ENCODE results near the gene RAD54L. TPM values are rescaled to one million over a fixed set of nuclear protein-coding genes. Genes with fewer than 3 reads are reported as not detected.

The RAD54L gene
- total RNA-seq, 1 experiment from 2014 or later = 30.3 TPM

DNA sequence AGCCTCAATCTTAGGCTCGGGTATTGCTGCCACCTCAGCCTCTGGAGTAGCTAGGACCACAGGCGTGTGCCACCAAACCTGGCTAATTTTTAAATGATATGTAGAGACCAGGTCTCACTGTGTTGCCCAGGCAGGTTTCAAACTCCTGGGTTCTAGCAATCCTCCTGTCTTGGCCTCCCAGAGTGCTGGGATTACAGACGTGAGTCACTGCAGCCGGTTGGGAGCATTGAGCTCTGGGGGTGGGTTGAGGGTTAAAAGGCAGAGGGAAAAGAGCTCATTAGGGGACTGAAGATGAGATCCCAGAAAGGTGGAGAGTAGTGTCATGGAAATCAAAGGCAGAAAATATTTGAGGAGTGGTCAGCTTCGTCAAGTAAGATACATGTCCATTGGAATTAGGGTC, 7.1 kb downstream of the RAD54L start:
- H3K36me3 ChIP-seq = peaks cover 72% of the 10 kb centered on the region
- no peaks in the 10 kb centered on the region for H3K9me3 ChIP-seq (replicated peaks)
- DNase-seq = no peak

DNA sequence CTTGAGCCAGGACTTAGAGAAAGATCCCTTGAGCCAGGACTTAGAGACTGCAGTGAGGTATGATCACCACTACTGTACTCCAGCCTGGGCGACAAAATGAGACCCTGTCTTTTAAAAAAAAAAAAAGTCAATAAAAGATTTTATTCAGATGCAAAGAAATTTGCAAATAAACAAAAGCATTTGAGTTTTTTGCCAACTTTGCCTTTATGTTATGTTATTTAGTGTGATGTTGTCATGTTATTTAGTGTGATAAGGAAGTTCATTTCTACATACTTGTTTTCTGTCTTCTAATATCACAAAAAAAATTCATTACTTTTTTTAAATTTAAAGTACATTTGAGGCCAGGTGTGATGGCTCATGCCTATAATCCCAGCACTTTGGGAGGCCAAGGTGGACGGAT, 9.0 kb downstream of the RAD54L start:
- H3K27me3 ChIP-seq = no peaks in the 10 kb centered on the region
- no peak overlapping the region for H3K4me3 ChIP-seq
- DNase-seq = no peak
- peaks cover 74% of the 10 kb centered on the region for H3K36me3 ChIP-seq
- no peaks in the 10 kb centered on the region for H3K4me1 ChIP-seq
- no peak overlapping the region for H3K27ac ChIP-seq
- H3K9me3 ChIP-seq (replicated peaks) = no peaks in the 10 kb centered on the region

More for the DNA sequence above, 7.1 kb downstream of the RAD54L start:
- no peaks in the 10 kb centered on the region for H3K27me3 ChIP-seq
- H3K4me1 ChIP-seq = no peaks in the 10 kb centered on the region
- H3K27ac ChIP-seq = no peak overlapping the region
- no peak overlapping the region for H3K4me3 ChIP-seq

DNA sequence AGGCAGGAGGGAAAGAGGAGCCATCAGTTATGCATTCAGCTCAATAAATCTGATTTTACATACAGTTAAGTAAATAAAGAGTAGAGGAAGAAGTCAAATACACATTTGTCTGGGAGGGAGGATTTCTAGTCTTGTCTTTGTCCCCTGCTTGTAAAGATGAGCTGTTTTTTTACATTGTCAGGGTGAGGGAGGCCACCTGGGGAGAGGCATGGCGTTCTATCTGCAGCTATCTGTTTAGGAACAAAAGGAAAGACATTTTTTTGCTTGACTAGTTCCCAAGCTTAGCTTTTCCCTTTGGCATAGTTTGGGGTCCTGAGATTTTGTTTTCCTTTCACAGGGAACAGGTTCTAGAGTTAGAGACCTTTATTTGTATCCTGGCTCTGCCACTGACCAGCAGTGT, 14.9 kb downstream of the RAD54L start:
- DNase-seq = no peak
- peaks cover 98% of the 10 kb centered on the region for H3K36me3 ChIP-seq
- H3K9me3 ChIP-seq (replicated peaks) = no peaks in the 10 kb centered on the region
- no peak overlapping the region for H3K4me3 ChIP-seq
- no peak overlapping the region for H3K27ac ChIP-seq
- no peaks in the 10 kb centered on the region for H3K27me3 ChIP-seq
- H3K4me1 ChIP-seq = no peaks in the 10 kb centered on the region

DNA sequence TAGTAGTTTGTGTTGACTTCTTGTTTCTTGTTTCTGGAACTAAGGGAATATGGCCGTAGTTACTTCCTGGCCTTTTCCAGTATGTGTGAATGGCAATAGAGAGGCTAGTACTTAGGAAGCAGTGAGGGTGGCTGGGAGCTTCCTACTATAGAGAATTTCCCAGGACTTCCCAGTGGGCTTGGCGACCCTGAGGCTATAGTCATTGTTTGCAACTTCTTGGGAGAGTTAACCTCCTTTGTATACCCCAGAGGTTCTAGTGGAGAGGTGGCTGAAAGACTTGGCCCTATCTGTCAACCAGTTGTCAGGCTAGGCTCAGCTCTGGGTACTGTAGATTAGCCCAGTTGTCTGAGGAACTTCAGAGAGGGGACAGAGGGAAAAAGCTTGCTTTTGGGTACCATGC, 15.6 kb downstream of the RAD54L start:
- Histone ChIP-seq H3K27ac (no peak overlapping the region), H3K4me1 (no peaks in the 10 kb centered on the region), H3K4me3 (no peak overlapping the region), H3K36me3 (peaks cover 98% of the 10 kb centered on the region), H3K27me3 (no peaks in the 10 kb centered on the region), H3K9me3 (replicated peaks) (no peaks in the 10 kb centered on the region)
- DNase-seq = no peak

DNA sequence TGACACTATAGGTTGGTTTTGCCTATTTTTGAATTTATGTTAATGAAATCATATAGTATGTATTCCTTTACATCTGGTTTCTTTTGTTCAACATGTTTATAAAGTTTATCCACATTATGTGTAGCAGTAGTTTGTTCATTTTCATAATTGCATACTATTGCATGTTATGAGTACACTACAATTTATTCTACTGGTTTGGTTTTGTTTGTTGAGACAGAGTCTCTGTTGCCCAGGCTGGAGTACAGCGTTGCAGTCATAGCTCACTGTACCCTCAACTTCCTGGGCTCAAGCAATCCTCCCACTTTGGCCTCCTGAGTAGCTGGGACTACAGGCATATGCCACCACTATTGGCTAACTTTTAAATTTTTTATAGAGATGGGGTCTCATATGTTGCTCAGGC, 21.0 kb downstream of the RAD54L start:
- DNase-seq = no peak
- no peak overlapping the region for H3K4me3 ChIP-seq
- peaks cover 97% of the 10 kb centered on the region for H3K36me3 ChIP-seq
- H3K9me3 ChIP-seq (replicated peaks) = no peaks in the 10 kb centered on the region
- H3K4me1 ChIP-seq = no peaks in the 10 kb centered on the region
- H3K27me3 ChIP-seq = no peaks in the 10 kb centered on the region
- no peak overlapping the region for H3K27ac ChIP-seq

DNA sequence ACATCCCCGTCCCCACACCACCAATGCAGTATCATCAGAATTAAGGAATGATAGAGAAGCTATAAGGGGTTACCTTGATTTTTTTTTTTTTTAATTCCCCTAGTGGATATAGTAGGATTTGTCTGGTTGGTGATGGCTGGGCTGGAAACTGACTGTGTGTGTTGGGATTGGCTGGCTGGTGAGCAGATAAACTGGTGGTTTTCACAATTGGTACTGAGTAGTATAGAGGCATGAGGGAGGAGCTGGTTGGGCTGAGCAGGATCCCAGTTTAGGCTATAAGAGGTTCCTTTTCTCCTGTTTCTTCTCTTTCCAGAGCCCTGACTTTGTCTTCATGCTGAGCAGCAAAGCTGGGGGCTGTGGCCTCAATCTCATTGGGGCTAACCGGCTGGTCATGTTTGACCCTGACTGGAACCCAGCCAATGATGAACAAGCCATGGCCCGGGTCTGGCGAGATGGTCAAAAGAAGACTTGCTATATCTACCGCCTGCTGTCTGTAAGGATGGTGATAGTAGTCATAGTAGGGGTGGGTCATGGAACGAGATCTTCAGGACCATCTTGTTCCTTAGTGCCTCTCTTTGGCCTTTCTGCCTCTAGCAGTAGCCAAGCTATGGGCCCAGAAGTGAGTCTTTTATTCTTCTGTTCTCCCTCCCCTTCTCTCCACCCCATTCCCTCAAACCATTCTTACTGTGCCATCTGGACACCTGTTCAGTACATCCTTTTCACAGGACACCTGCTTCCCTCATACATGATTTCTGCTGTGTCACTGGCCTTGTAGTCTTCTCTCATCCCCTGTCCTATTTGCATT, 26.9 kb downstream of the RAD54L start:
- no peak overlapping the region for H3K27ac ChIP-seq
- no peak for DNase-seq
- no peak overlapping the region for H3K4me3 ChIP-seq
- H3K9me3 ChIP-seq (replicated peaks) = no peaks in the 10 kb centered on the region
- no peaks in the 10 kb centered on the region for H3K27me3 ChIP-seq
- H3K36me3 ChIP-seq = peaks cover 98% of the 10 kb centered on the region
- no peaks in the 10 kb centered on the region for H3K4me1 ChIP-seq

DNA sequence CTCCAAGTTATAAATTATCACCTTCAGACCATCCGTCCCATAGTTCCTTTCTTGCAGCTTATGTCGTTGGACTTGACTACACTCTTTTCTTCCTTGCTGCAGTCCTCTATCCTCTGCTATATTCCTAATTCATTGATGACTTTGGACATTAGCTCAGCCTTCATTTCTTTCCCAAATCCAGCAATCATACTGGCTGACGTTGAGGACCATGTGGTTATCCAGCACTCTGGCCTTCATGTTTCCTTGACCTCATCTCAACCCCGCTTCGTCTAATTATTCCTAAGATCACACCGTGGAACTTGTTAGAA, 27.4 kb downstream of the RAD54L start:
- Histone ChIP-seq H3K36me3 (peaks cover 98% of the 10 kb centered on the region), H3K27ac (no peak overlapping the region), H3K4me1 (no peaks in the 10 kb centered on the region), H3K27me3 (no peaks in the 10 kb centered on the region), H3K9me3 (replicated peaks) (no peaks in the 10 kb centered on the region), H3K4me3 (no peak overlapping the region)
- no peak for DNase-seq

DNA sequence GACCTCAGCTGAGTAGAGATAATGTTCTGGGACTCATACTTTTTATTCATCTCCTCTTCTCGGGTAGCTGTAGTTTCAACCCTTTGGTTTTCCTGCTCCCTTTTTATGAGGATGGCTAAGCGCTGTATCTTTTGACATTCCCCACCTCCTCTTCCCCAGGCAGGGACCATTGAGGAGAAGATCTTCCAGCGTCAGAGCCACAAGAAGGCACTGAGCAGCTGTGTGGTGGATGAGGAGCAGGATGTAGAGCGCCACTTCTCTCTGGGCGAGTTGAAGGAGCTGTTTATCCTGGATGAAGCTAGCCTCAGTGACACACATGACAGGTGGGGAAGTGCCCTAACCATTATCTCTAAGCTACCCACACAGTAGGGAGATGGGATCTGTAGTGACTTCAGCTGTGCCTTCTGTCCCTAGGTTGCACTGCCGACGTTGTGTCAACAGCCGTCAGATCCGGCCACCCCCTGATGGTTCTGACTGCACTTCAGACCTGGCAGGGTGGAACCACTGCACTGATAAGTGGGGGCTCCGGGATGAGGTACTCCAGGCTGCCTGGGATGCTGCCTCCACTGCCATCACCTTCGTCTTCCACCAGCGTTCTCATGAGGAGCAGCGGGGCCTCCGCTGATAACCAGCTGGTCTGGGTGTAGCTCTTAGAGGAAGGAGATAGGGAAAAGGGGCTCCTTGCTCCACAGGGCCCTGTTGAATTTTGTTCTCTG, 30.3 kb downstream of the RAD54L start:
- H3K36me3 ChIP-seq = peaks cover 94% of the 10 kb centered on the region
- H3K9me3 ChIP-seq (replicated peaks) = no peaks in the 10 kb centered on the region
- no peak overlapping the region for H3K4me3 ChIP-seq
- H3K27ac ChIP-seq = no peak overlapping the region
- no peaks in the 10 kb centered on the region for H3K27me3 ChIP-seq
- no peak for DNase-seq
- no peaks in the 10 kb centered on the region for H3K4me1 ChIP-seq

- H3K27ac ChIP-seq = no peak overlapping the region
- H3K36me3 ChIP-seq = peaks cover 90% of the 10 kb centered on the region
- H3K27me3 ChIP-seq = no peaks in the 10 kb centered on the region
- H3K4me1 ChIP-seq = no peaks in the 10 kb centered on the region
- H3K4me3 ChIP-seq = no peak overlapping the region
- DNase-seq = no peak
- H3K9me3 ChIP-seq (replicated peaks) = no peaks in the 10 kb centered on the region
Observed at GRCh38 chr1:46278807-46279206, 31.2 kb downstream of the RAD54L start.

- no peak for DNase-seq
- Histone ChIP-seq H3K4me3 (no peak overlapping the region), H3K27ac (no peak overlapping the region), H3K4me1 (peaks cover 3% of the 10 kb centered on the region; the same call in 1 of the 2 replicates), H3K27me3 (no peaks in the 10 kb centered on the region), H3K9me3 (replicated peaks) (no peaks in the 10 kb centered on the region), H3K36me3 (peaks cover 89% of the 10 kb centered on the region)
Observed at GRCh38 chr1:46280092-46280491, 32.5 kb downstream of the RAD54L start.

GRCh38 chr1:46281021-46281420, 33.5 kb downstream of the RAD54L start:
- DNase-seq = no peak
- no peak overlapping the region for H3K4me3 ChIP-seq
- peaks cover 87% of the 10 kb centered on the region for H3K36me3 ChIP-seq
- H3K27ac ChIP-seq = no peak overlapping the region
- H3K4me1 ChIP-seq = peaks cover 12% of the 10 kb centered on the region
- H3K9me3 ChIP-seq (replicated peaks) = no peaks in the 10 kb centered on the region
- no peaks in the 10 kb centered on the region for H3K27me3 ChIP-seq

- no peak overlapping the region for H3K4me3 ChIP-seq
- peaks cover 77% of the 10 kb centered on the region for H3K36me3 ChIP-seq
- peaks cover 16% of the 10 kb centered on the region for H3K4me1 ChIP-seq
- no peak overlapping the region for H3K27ac ChIP-seq
- no peaks in the 10 kb centered on the region for H3K9me3 ChIP-seq (replicated peaks)
- no peak for DNase-seq
- no peaks in the 10 kb centered on the region for H3K27me3 ChIP-seq
Observed at GRCh38 chr1:46284058-46284457, 36.5 kb downstream of the RAD54L start.

DNA sequence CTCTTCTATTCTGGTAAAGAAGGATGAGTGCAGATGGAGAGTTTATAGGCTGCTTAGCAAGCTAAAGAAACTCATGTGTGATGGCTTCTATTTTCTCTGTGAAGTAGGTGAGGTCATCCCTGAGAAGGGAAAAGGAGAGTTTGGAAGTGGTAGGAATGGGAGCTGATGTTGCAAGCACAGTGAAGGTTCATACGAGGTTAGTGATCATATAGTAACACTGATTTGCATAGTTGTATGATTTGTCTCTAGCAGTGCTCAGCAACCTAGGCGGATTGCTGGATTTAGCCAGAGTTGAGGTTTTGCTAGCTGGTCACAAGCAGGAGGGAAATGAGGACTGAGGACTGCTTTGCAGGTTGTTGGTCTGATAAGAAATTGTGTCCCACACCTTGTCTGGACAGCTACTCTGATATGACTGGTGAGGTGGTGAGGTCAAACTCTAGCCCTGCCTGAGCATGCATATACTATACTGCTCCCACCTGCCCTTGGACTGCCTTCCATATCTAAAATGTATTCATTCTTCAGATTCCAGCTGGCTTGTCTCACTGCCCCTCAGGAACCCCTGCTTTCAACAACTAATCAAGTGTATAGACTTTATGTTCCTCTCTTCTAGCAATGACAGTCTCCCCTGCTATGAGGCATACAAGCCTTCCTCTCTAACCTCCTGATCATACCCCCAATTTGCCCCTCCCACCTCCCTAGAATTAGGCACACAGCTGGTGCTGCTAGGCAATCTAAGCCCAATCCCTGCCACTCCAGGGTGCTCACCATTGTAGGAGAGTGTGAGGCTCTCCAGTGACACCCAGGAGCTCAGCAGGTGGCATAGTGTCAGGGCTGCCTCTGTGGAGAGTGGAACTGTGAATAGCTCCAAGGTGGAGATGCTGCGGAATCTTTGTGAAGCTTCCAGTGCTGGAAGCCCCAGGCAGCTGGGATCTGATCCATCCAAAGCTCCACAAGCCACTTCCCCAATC, 37.3 kb downstream of the RAD54L start:
- H3K27ac ChIP-seq = no peak overlapping the region
- H3K4me3 ChIP-seq = no peak overlapping the region
- H3K9me3 ChIP-seq (replicated peaks) = no peaks in the 10 kb centered on the region
- H3K27me3 ChIP-seq = no peaks in the 10 kb centered on the region
- peaks cover 16% of the 10 kb centered on the region for H3K4me1 ChIP-seq
- no peak for DNase-seq
- peaks cover 74% of the 10 kb centered on the region for H3K36me3 ChIP-seq

DNA sequence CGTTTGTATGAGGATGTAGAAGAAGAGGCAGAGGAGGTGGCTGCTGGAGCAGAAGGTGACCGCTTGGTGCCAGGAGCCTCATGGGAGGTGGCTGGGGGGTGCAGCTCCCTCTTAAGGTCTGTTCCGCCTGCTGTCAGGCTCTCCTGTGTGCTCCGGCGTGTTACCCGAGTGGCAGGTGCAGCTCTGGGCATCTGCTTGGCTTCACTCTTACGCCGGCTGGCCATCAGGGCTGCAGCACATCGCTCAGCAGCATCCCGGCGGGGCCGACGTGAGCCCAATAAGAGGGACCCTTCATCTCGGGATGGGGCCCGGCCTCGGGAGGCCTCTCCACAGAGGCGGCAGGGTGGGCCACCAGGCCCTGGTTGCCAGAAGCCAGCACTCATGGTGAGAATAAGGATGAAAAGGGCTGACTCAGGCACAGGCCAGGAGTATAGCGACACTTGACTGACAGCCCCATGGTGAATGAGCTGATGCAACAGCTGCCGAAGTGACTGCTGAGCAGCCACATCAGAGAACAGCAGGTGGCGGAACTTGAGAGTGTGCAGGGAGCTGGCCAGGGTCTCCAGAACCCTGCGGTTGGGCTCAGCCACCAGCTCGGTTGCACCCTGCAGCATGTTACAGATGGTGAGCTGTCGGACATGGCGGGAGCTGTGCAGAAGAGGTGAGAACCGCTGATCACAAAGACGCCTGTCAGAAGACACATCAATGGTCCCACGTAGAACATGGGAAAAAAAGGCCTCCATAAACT, 38.3 kb downstream of the RAD54L start:
- Histone ChIP-seq H3K27ac (peak overlapping the region; percentile 19; the same call in 1 of the 2 replicates), H3K36me3 (peaks cover 66% of the 10 kb centered on the region)
- peak; percentile 92 to 95 for DNase-seq

More for the DNA sequence above, 38.3 kb downstream of the RAD54L start:
- H3K9me3 ChIP-seq (replicated peaks) = no peaks in the 10 kb centered on the region
- no peak overlapping the region for H3K4me3 ChIP-seq
- peaks cover 16% of the 10 kb centered on the region for H3K4me1 ChIP-seq
- H3K27me3 ChIP-seq = no peaks in the 10 kb centered on the region
